RWPE2 (cell line): Measurements from ENCODE around the gene MMUT.

Experiments used
- ATAC-seq: fragments of 200-7000 bp; cut with Tn5 transposase; 3 replicates; pipeline ENCODE4 v1.9.1; 2021; ENCODE audit warnings: low read depth
- DNase-seq: peaks from one replicate; pipeline ENCODE4 v3.0.0-alpha.2; 2020; ENCODE audit warnings: low spot score
- H3K27ac ChIP-seq: fragments of 450-650 bp; 2 replicates; pipeline ENCODE4 v1.5.1; 2017; ENCODE audit warnings: mild to moderate bottlenecking; ENCODE audit not compliant: poor library complexity, severe bottlenecking
- H3K27me3 ChIP-seq: fragments of 250-450 bp; sonication (Bioruptor Pico); 2 replicates; pipeline ENCODE4 v1.5.1; 2021; ENCODE audit warnings: mild to moderate bottlenecking, moderate library complexity; ENCODE audit not compliant: insufficient read depth, poor library complexity, severe bottlenecking
- H3K36me3 ChIP-seq: fragments of 250-450 bp; sonication (Bioruptor Pico); 2 replicates; pipeline ENCODE4 v1.5.1; 2020; ENCODE audit warnings: low read depth, mild to moderate bottlenecking, moderate library complexity
- H3K4me1 ChIP-seq: fragments of 250-450 bp; sonication (Bioruptor Pico); 2 replicates; pipeline ENCODE4 v1.5.1; 2021; ENCODE audit warnings: mild to moderate bottlenecking, moderate library complexity; ENCODE audit not compliant: insufficient read depth, poor library complexity, severe bottlenecking
- H3K4me3 ChIP-seq: fragments of 250-450 bp; sonication (Bioruptor Pico); 2 replicates; pipeline ENCODE4 v1.5.1; 2021; ENCODE audit warnings: mild to moderate bottlenecking, moderate library complexity; ENCODE audit not compliant: severe bottlenecking
- H3K9me3 ChIP-seq: fragments of 250-450 bp; sonication (Bioruptor Pico); 2 replicates; pipeline ENCODE4 v1.5.1; 2021; ENCODE audit warnings: mild to moderate bottlenecking, moderate library complexity; ENCODE audit not compliant: severe bottlenecking
- TF ChIP-seq, protein P1 (sequence below): fragments of 450-650 bp; IDR thresholded peaks from one replicate; pipeline ENCODE4 v1.5.1; 2017; ENCODE audit warnings: mild to moderate bottlenecking, moderate library complexity; ENCODE audit not compliant: poor library complexity, severe bottlenecking

The MMUT gene

DNA sequence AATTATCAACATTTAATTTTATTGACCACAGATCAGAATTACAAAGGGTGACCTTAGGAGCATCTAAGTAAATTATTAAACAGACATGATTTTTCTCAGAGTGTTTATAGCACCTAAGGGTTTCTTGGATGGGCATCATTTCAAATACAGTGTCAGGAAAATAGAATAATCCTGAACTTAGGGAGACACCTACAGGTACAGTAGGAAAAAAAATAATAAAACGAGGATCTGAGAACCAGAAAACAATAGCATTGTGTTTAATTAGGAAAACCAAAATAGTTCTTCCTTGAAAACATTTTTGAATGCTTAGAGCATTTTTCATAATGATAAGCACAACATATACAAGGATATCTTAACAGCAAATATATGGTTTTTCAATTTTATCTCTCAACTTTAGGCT is 39.2 kb downstream of the MMUT start:
- H3K9me3 ChIP-seq = no peaks in the 10 kb centered on the region
- H3K4me3 ChIP-seq = no peak overlapping the region
- H3K4me1 ChIP-seq = no peaks in the 10 kb centered on the region
- TF ChIP-seq, protein P1, sequence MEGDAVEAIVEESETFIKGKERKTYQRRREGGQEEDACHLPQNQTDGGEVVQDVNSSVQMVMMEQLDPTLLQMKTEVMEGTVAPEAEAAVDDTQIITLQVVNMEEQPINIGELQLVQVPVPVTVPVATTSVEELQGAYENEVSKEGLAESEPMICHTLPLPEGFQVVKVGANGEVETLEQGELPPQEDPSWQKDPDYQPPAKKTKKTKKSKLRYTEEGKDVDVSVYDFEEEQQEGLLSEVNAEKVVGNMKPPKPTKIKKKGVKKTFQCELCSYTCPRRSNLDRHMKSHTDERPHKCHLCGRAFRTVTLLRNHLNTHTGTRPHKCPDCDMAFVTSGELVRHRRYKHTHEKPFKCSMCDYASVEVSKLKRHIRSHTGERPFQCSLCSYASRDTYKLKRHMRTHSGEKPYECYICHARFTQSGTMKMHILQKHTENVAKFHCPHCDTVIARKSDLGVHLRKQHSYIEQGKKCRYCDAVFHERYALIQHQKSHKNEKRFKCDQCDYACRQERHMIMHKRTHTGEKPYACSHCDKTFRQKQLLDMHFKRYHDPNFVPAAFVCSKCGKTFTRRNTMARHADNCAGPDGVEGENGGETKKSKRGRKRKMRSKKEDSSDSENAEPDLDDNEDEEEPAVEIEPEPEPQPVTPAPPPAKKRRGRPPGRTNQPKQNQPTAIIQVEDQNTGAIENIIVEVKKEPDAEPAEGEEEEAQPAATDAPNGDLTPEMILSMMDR = peak; percentile 72
- H3K27me3 ChIP-seq = no peaks in the 10 kb centered on the region
- ATAC-seq (no peak), DNase-seq (no peak)
- H3K27ac ChIP-seq = no peak overlapping the region
- H3K36me3 ChIP-seq = no peaks in the 10 kb centered on the region

DNA sequence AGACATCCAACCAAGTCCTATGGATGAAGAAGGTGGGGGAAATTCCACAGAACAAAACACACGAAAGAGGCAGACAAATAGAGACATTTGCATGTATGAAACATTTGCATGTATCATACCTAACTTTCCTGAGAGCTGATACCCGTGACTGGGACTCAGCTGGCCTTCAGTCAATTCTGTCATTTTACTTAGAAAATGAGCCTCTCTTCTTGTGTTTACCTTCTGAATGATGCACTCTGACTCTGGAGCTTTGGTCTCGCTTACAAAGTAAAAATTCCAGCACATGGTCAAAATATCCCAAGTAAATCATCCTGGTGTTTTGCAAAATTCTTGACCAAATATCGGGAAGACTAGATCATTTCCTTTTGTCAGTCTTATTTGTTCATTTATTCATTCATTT is 46.9 kb downstream of the MMUT start:
- ATAC-seq = no peak
- Histone ChIP-seq H3K27me3 (no peaks in the 10 kb centered on the region), H3K36me3 (no peaks in the 10 kb centered on the region), H3K9me3 (no peaks in the 10 kb centered on the region), H3K27ac (no peak overlapping the region), H3K4me1 (no peaks in the 10 kb centered on the region), H3K4me3 (no peak overlapping the region)
- no peak for DNase-seq
- TF ChIP-seq, protein P1 = no peak

DNA sequence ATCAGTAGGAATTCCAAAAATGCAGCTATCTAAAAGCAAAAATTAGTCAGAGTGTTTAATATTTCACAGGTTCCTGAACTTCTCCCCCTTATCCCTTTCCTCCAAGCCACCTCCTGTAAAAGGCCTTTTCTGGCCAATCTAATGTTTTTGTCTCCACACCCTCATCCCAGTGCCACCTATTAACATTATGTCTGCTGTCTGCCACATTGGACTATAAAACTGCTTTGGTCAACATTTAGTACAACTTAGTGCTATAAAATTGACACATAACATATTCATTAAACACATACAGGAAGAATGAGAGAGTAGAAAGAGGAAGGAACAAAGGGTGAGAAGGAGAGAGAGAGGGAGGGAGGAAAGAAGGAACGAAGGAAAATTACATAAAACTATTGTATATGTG is 47.7 kb downstream of the MMUT start:
- no peaks in the 10 kb centered on the region for H3K27me3 ChIP-seq
- no peaks in the 10 kb centered on the region for H3K9me3 ChIP-seq
- ATAC-seq (no peak), DNase-seq (no peak)
- no peaks in the 10 kb centered on the region for H3K36me3 ChIP-seq
- H3K4me3 ChIP-seq = no peak overlapping the region
- no peaks in the 10 kb centered on the region for H3K4me1 ChIP-seq
- TF ChIP-seq, protein P1 = no peak
- H3K27ac ChIP-seq = no peak overlapping the region

DNA sequence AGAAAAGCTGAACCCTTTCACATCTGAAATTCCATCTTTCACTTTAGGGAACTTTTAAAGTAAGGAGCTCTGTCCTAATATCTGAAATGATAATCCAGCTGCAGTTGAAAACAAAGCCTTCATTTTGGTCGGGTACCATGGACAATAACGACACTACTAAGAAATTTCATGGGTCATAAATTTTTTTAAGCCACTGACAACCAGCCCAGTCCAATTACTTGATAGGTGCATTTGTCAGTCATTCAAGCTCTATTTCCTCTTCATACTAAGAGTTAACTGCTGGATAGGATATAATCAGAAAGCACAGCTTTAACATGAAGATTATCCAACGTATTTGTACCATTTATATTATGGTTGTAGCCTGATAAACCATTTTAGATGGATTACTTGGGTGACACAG is 52.5 kb downstream of the MMUT start:
- Histone ChIP-seq H3K4me3 (no peak overlapping the region), H3K27me3 (no peaks in the 10 kb centered on the region), H3K27ac (no peak overlapping the region), H3K4me1 (no peaks in the 10 kb centered on the region), H3K9me3 (no peaks in the 10 kb centered on the region), H3K36me3 (no peaks in the 10 kb centered on the region)
- ATAC-seq (no peak), DNase-seq (no peak)
- TF ChIP-seq, protein P1 = no peak

DNA sequence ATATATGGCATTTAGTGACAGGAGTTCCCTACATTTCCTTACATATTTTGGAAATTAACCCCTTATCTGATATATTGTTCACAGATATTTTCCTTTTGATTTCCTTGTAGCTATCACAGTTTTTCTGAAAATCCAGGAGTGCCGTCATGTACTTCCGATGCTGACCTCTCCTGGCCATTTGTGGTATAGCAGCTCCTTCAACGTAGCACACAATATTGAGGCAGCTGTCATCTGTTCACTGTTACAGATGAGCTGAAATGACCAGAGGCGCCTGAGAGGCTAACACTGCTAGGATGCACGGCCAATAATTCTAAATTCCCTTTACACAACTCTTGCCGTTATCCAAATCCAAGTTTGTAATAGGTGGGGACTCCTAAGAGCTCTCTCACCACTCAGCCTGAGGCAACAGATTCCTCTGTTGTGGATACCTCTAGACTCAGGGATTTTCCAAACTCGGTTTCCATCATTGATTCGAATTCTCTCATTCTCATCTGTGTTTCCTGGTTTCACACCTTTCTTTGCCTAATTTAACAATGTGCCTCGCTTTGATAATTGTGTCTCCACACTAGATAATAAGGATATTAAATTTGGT is 53.0 kb downstream of the MMUT start:
- Histone ChIP-seq H3K9me3 (no peaks in the 10 kb centered on the region), H3K27ac (no peak overlapping the region), H3K4me1 (no peaks in the 10 kb centered on the region), H3K27me3 (no peaks in the 10 kb centered on the region), H3K4me3 (no peak overlapping the region), H3K36me3 (no peaks in the 10 kb centered on the region)
- TF ChIP-seq, protein P1 = peak; percentile 85
- DNase-seq = peak; percentile 40
- peak; percentile 78 for ATAC-seq
